ENCODE measurements around the gene EPM2AIP1. TPM values are rescaled to one million over a fixed set of nuclear protein-coding genes. Genes with fewer than 3 reads are reported as not detected.
"Not testable (repeated sequence)": the region's sequence is repeated elsewhere in the genome, so short reads cannot be mapped to it uniquely, and the experiment has no call there.

EPM2AIP1 gene
- total RNA-seq, 4 donors from 2014 or later, result 5.3 to 24.4 (median 10.0) TPM

- WGBS, result 41% methylated on average over 3 of the region's 3 CpGs
- DNase-seq (ENCODE audit: low spot score in 2 of 2), result no peak
- Histone ChIP-seq H3K36me3 (no peaks in the 10 kb centered on the region), H3K4me3 (no peak overlapping the region), H3K4me1 (peaks cover 20% of the 10 kb centered on the region), H3K9me3 (no peaks in the 10 kb centered on the region), H3K27ac (no peak overlapping the region), H3K27me3 (no peaks in the 10 kb centered on the region)
- TF ChIP-seq EP300 (IDR thresholded peaks at IDR 0.05) (no peak), CTCF (IDR thresholded peaks at IDR 0.05) (no peak)
Observed at GRCh38 chr3:36957862-36958686, 34.9 kb downstream of the EPM2AIP1 start.

- 92% methylated on average over 1 of the region's 1 CpG for WGBS
- Histone ChIP-seq H3K4me3 (no peak overlapping the region), H3K9me3 (no peaks in the 10 kb centered on the region), H3K27ac (no peak overlapping the region), H3K27me3 (no peaks in the 10 kb centered on the region), H3K36me3 (no peaks in the 10 kb centered on the region), H3K4me1 (peaks cover 20% of the 10 kb centered on the region)
- DNase-seq (ENCODE audit: low spot score in 2 of 2), result no peak
- no peak for TF ChIP-seq POLR2AphosphoS5 (IDR thresholded peaks at IDR 0.05)
- no peak for TF ChIP-seq POLR2A (IDR thresholded peaks at IDR 0.05)
- no peak for TF ChIP-seq EP300 (IDR thresholded peaks at IDR 0.05)
- TF ChIP-seq CTCF (IDR thresholded peaks at IDR 0.05), result no peak
Observed at GRCh38 chr3:36957063-36957462, 35.9 kb downstream of the EPM2AIP1 start.

- 91% methylated on average over 3 of the region's 3 CpGs for WGBS
Observed at GRCh38 chr3:36956155-36956554, 36.8 kb downstream of the EPM2AIP1 start.

GRCh38 chr3:36954452-36955134 is 38.3 kb downstream of the EPM2AIP1 start:
- Histone ChIP-seq H3K4me1 (peaks cover 20% of the 10 kb centered on the region), H3K27ac (no peak overlapping the region), H3K4me3 (no peak overlapping the region), H3K9me3 (no peaks in the 10 kb centered on the region), H3K27me3 (no peaks in the 10 kb centered on the region), H3K36me3 (no peaks in the 10 kb centered on the region)
- no peak for DNase-seq (ENCODE audit: low spot score in 2 of 2)
- TF ChIP-seq CTCF (IDR thresholded peaks at IDR 0.05), result no peak
- TF ChIP-seq POLR2A (IDR thresholded peaks at IDR 0.05), result no peak
- TF ChIP-seq POLR2AphosphoS5 (IDR thresholded peaks at IDR 0.05), result no peak
- TF ChIP-seq EP300 (IDR thresholded peaks at IDR 0.05), result no peak

More at GRCh38 chr3:36956155-36956554, 36.8 kb downstream of the EPM2AIP1 start:
- no peaks in the 10 kb centered on the region for H3K36me3 ChIP-seq
- H3K27ac ChIP-seq, result no peak overlapping the region
- DNase-seq (ENCODE audit: low spot score in 2 of 2), result no peak
- no peaks in the 10 kb centered on the region for H3K9me3 ChIP-seq
- H3K27me3 ChIP-seq, result no peaks in the 10 kb centered on the region
- no peak for TF ChIP-seq CTCF (IDR thresholded peaks at IDR 0.05)
- TF ChIP-seq EP300 (IDR thresholded peaks at IDR 0.05), result no peak
- TF ChIP-seq POLR2A (IDR thresholded peaks at IDR 0.05), result no peak
- TF ChIP-seq POLR2AphosphoS5 (IDR thresholded peaks at IDR 0.05), result no peak
- no peak overlapping the region for H3K4me3 ChIP-seq
- H3K4me1 ChIP-seq, result peaks cover 20% of the 10 kb centered on the region

GRCh38 chr3:36947814-36948213 is 45.1 kb downstream of the EPM2AIP1 start:
- WGBS, result 88% methylated on average over 5 of the region's 5 CpGs
- not testable (repeated sequence) for H3K36me3 ChIP-seq; H3K27ac ChIP-seq; DNase-seq (ENCODE audit: low spot score in 2 of 2); H3K4me3 ChIP-seq; H3K27me3 ChIP-seq
- H3K4me1 ChIP-seq, result peaks cover 14% of the 10 kb centered on the region
- peaks cover 12% of the 10 kb centered on the region for H3K9me3 ChIP-seq

Data from suprapubic skin (tissue), 4 donors.